Measurements from ENCODE around the gene CYP8B1.

The CYP8B1 gene

GRCh38 chr3:42841332-42841731 lies 34.3 kb downstream of the CYP8B1 start:
- no peak for DNase-seq (ENCODE audit: low spot score)
- ChIA-PET POLR2A (ENCODE audit: low non-redundant PET) (no interaction called here), CTCF (interaction anchor here (1.1 kb wide), 1 partner anchor 12 kb away, joined by 3 read pairs; no protein-coding TSS in a partner anchor)
- TF ChIP-seq CTCF (conservative IDR thresholded peaks at IDR 0.05; ENCODE audit: low read depth) = no peak
- H3K27ac ChIP-seq = no peak overlapping the region

- CTCF ChIA-PET = interaction anchor here (0.5 to 1.6 kb wide), 8 partner anchors 9 to 454 kb away, joined by 3 to 12 read pairs (median 4); no protein-coding TSS in a partner anchor
- peak; percentile 82 for TF ChIP-seq CTCF (conservative IDR thresholded peaks at IDR 0.05; ENCODE audit: low read depth)
- DNase-seq (ENCODE audit: low spot score) = peak; percentile 56
- H3K27ac ChIP-seq = no peak overlapping the region
- POLR2A ChIA-PET (ENCODE audit: low non-redundant PET) = no interaction called here
Observed at GRCh38 chr3:42839616-42840015, 36.1 kb downstream of the CYP8B1 start.

GRCh38 chr3:42838571-42838970 lies 37.1 kb downstream of the CYP8B1 start:
- ChIA-PET POLR2A (ENCODE audit: low non-redundant PET) (no interaction called here), CTCF (interaction anchor here (1.2 kb wide), 1 partner anchor 93 kb away, joined by 4 read pairs; no protein-coding TSS in a partner anchor)
- H3K27ac ChIP-seq = no peak overlapping the region
- TF ChIP-seq CTCF (conservative IDR thresholded peaks at IDR 0.05; ENCODE audit: low read depth) = no peak
- DNase-seq (ENCODE audit: low spot score) = no peak

GRCh38 chr3:42836150-42837123 lies 39.2 kb downstream of the CYP8B1 start:
- DNase-seq (ENCODE audit: low spot score) = no peak
- ChIA-PET POLR2A (ENCODE audit: low non-redundant PET) (no interaction called here), CTCF (no interaction called here)
- TF ChIP-seq CTCF (conservative IDR thresholded peaks at IDR 0.05; ENCODE audit: low read depth) = no peak
- H3K27ac ChIP-seq = no peak overlapping the region

GRCh38 chr3:42831321-42831713 lies 44.4 kb downstream of the CYP8B1 start:
- H3K27ac ChIP-seq = no peak overlapping the region
- DNase-seq (ENCODE audit: low spot score) = no peak
- POLR2A ChIA-PET (ENCODE audit: low non-redundant PET) = no interaction called here
- CTCF ChIA-PET = interaction anchor here (0.6 to 1.5 kb wide), 3 partner anchors 8 to 123 kb away, joined by 3 to 5 read pairs (median 3); no protein-coding TSS in a partner anchor
- peak; percentile 50 for TF ChIP-seq CTCF (conservative IDR thresholded peaks at IDR 0.05; ENCODE audit: low read depth)

GRCh38 chr3:42830437-42831320 lies 45.0 kb downstream of the CYP8B1 start:
- ChIA-PET POLR2A (ENCODE audit: low non-redundant PET) (no interaction called here), CTCF (interaction anchor here (0.6 to 1.5 kb wide), 6 partner anchors 9 to 112 kb away, joined by 3 to 5 read pairs (median 3); no protein-coding TSS in a partner anchor)
- TF ChIP-seq CTCF (conservative IDR thresholded peaks at IDR 0.05; ENCODE audit: low read depth) = peak; percentile 29; the same call in 1 of the 2 replicates
- peak; percentile 42 for DNase-seq (ENCODE audit: low spot score)
- H3K27ac ChIP-seq = no peak overlapping the region
